Endometrial microvascular endothelial cells (primary cell): Measurements from ENCODE around the gene PAEP. TPM values are rescaled to one million over a fixed set of nuclear protein-coding genes. Genes with fewer than 3 reads are reported as not detected.
"Not testable (repeated sequence)": the region's sequence is repeated elsewhere in the genome, so short reads cannot be mapped to it uniquely, and the experiment has no call there.

Source experiments
- in situ Hi-C: cut with HindIII; loops from 2 replicates; pipeline ENCODE4 v1.10.0; 2017; ENCODE audit warnings: low sequenced_read_pairs, low pct_unique_long_range_greater_than_20kb; ENCODE audit errors: inconsistent ontology term
- total RNA-seq: library from RNA; depleted of rRNA; stranded (reverse); fragments of >200 nt; gene quantifications from one replicate; pipeline ENCODE4 v1.2.3, GENCODE V29; 2015; ENCODE audit errors: inconsistent ontology term

The PAEP gene
- total RNA-seq, 1 donor from 2014 or later = not detected

- in situ Hi-C loops = not testable (repeated sequence)
These were observed 14.6 kb upstream of the PAEP start for GRCh38 chr9:135546792-135547617.

GRCh38 chr9:135547756-135548736, 13.5 kb upstream of the PAEP start:
- in situ Hi-C loops = no loop called here

- in situ Hi-C loops = not testable (repeated sequence)
These were observed 11.8 kb upstream of the PAEP start for GRCh38 chr9:135549478-135550343.

GRCh38 chr9:135550344-135550918, 11.1 kb upstream of the PAEP start:
- in situ Hi-C loops = no loop called here

- in situ Hi-C loops = no loop called here
These were observed 10.5 kb upstream of the PAEP start for GRCh38 chr9:135551031-135551430.

GRCh38 chr9:135551456-135551855, 10.1 kb upstream of the PAEP start:
- in situ Hi-C loops = no loop called here

- in situ Hi-C loops = no loop called here
These were observed 9.4 kb upstream of the PAEP start for GRCh38 chr9:135552021-135552697.

GRCh38 chr9:135552698-135553171, 8.8 kb upstream of the PAEP start:
- in situ Hi-C loops = no loop called here

GRCh38 chr9:135554718-135555117, 6.8 kb upstream of the PAEP start:
- in situ Hi-C loops = no loop called here

GRCh38 chr9:135555203-135555602, 6.4 kb upstream of the PAEP start:
- in situ Hi-C loops = no loop called here

- in situ Hi-C loops = no loop called here
These were observed 5.6 kb upstream of the PAEP start for GRCh38 chr9:135555910-135556309.

GRCh38 chr9:135559606-135560005, 1.9 kb upstream of the PAEP start:
- in situ Hi-C loops = no loop called here

GRCh38 chr9:135562235-135562745, 734 bp downstream of the PAEP start:
- in situ Hi-C loops = no loop called here

- in situ Hi-C loops = no loop called here
These were observed 1.5 kb downstream of the PAEP start for GRCh38 chr9:135563039-135563476.

GRCh38 chr9:135563858-135564257, 2.3 kb downstream of the PAEP start:
- in situ Hi-C loops = no loop called here

- in situ Hi-C loops = no loop called here
These were observed 3.6 kb downstream of the PAEP start for GRCh38 chr9:135565141-135565628.

- in situ Hi-C loops = no loop called here
These were observed 4.1 kb downstream of the PAEP start for GRCh38 chr9:135565636-135566035.
